Loucy (cell line): ENCODE measurements around the gene PDILT.
"Not testable (repeated sequence)": the region's sequence is repeated elsewhere in the genome, so short reads cannot be mapped to it uniquely, and the experiment has no call there.

ENCODE experiments used
- CTCF ChIP-seq: fragments of 200-600 bp; sonication (generic); conservative IDR thresholded peaks from 2 replicates; pipeline ENCODE4 v1.5.1; 2014; ENCODE audit warnings: mild to moderate bottlenecking, antibody characterized with exemption, low read length
- EZH2phosphoT487 ChIP-seq: fragments of 200-600 bp; IDR thresholded peaks from 2 replicates; pipeline ENCODE4 v1.6.1; 2018; ENCODE audit warnings: antibody characterized with exemption, mild to moderate bottlenecking, moderate library complexity, borderline replicate concordance

DNA sequence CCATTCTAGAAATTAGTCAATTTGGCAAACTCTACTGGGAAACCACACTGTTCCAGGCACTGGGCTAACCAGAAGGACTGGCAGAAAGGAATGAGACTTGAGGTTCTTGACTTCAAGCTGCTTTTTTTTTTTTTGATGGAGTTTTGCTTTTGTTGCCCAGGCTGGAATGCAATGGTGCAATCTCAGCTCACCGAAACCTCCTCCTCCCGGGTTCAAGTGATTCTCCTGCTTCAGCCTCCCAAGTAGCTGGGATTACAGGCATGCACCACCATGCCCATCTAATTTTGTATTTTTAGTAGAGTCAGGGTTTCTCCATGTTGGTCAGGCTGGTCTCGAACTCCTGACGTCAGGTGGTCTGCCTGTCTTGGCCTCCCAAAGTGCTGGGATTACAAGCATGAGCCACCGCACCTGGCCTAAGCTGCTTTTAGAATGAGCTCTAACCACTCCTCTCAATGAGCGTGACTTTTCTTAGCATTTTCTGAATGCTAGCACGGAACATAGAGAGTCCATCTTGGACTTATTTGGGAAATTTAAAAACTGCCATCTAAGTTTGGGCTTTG, 91.9 kb downstream of the PDILT start:
- not testable (repeated sequence) for TF ChIP-seq CTCF, EZH2phosphoT487
